DMS153 (cell line): ENCODE measurements around the gene IMPG2.
A peak's percentile ranks its signal among the peaks of the same experiment; 100 is the strongest.

Experiments used
- DNase-seq: peaks from one replicate; lab custom pipeline; 2025; lab: John Stamatoyannopoulos, UW

The IMPG2 gene

DNA sequence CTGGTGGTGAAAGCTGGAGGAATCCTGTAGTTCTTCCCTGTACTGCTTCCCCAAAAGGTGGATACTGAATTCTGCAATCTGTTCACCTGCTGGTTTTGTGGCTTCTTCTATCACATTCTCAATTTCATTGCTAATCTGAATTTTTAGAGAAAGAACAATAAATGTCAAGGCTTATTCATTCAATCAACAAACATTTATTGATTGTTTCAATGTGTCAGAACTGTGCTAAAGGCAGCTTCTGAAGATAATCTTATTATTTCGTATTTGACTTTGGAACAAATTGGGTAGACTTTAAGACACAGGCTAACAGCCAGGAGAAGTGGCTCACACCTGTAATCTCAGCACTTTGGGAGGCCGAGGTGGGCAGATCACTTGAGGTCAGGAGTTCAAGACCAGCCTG is 46.8 kb downstream of the IMPG2 start:
- DNase-seq = no peak

DNA sequence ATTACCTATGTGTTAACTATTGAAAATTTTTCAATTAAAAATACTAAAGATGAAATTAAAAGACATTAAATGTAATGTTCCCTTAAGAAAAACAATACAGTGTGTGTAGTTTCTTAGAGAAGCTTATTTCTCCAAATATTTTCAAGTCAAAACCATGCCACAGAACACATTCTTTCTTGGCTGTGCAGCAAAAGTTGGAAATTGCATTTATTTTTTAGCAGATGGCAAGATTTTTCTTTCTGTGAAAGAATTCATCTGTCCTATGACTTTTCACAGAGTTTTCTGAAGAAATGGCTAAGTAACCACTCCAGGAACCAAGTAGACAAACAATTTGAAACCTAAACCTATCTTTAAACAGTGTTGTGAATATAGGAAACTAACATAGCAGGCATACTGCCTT is 47.2 kb downstream of the IMPG2 start:
- no peak for DNase-seq

DNA sequence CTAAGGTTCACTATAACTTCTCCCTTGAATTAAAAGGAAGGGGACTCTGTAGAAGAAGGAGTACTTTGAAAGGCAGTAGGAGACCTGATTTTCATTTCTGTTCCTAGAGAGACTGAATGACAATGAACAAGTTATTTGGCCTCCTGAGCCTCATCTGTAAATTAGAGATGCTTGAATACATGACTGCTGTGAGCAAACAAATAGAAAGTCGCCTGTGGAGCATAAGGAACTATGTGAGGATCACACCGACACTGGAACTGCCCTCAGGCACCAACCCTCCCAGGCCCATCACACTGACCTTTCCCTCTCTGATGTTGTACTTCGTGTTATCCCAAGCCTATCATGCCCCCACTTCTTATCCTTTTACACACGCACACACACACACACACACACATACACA is 48.6 kb downstream of the IMPG2 start:
- DNase-seq = no peak

DNA sequence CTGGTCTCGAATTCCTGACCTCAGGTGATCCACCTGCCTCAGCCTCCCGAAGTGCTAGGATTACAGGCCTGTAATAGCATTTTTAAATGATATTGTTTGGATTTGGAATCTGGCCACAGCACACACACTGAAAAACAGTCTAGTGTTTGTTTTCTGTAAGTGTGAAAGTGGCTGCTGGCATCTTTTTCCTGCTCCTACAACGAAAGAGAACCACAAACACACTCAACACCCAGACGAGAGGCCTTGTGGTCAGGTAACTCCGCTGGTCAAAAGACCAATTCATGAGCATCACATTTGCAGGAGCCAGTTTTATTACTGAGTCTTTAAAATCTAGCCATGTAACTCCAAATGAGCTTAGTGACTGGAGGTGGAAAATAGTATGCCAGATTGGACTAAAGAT is 50.2 kb downstream of the IMPG2 start:
- DNase-seq = peak; percentile 33

DNA sequence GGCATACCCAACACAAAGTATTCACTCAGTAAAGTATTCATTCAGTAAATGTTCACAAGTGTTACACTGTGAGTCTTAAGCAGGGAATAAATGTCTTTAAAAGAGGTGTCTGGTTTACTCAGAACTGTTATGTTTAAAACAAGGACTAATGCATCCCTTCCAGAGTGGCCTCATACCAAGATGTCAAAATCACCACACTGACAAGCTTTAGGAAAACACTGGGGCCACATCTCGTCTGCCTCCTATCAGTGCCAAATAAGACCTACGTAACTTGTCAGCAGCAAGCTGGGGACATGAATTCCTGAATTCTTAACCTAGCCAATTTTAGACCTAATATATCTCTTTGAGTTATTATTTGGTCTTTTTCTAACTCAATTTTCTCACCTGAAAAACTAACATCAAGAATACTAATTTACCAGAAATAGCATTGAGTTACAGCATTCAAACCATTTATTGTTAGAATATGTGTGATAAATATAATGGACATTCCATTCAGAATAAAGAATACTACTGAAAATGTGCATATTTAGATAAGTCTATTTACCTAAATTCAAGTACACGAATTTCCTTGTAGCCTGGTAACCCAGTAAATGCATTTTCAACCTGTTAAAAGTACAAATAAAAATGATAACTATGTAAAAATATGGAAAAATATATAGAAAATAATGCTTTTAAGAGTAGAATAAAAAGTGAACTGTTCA is 51.3 kb downstream of the IMPG2 start:
- DNase-seq = no peak

DNA sequence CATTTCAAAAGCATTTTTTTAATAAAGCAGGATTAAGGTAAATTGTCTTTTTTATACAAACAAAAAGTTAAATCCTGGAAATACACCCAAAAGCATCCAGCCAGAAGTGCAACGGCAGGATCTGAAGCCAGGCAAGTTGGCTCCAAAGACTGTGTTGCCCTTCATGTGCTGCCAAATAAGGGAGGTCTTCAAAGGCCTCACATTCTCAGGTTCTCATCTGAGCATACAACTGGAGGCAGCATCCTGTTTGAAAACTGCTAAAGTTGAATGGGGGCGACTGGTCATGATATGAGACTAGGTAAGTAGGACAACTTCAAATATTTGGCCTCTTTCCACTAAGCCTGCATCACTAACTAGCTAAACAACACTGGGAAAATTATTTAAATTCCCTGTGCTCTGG is 52.2 kb downstream of the IMPG2 start:
- no peak for DNase-seq

DNA sequence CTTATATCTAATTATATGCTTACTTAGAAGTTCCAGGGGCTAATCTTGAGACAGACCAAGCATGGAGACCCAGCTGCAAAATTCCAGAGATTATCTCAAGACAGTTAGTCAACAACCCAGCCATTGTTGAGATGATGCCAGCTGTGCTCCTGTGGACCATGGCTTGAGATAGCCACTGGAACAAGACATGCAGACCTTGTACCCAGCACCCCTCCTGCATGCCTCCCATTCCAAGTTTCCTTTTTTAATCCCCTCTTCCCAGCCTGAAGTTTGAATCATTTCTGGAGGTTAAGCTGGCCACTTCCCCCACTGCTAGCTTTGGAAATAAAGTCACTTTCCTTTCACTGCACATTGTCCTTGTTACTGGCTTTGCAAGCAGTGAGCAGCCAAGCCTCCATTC is 53.8 kb downstream of the IMPG2 start:
- no peak for DNase-seq

DNA sequence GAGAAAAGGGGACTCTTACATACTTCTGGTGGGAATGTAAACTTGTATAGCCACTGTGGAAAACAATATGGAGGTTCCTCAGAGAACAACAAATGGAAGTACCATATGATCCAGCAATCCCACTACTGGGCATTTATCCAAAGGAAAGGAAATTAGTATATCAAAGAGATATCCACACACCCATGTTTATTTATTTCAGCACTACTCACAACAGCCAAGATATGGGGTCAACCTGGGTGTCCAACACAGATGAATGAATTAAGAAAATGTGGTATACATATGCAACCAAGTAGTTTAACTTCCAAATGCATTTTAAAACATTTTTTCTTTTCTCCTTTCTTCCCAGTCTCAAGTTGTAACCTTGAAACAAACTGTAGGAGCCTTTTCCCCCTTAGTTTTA is 54.3 kb downstream of the IMPG2 start:
- no peak for DNase-seq

DNA sequence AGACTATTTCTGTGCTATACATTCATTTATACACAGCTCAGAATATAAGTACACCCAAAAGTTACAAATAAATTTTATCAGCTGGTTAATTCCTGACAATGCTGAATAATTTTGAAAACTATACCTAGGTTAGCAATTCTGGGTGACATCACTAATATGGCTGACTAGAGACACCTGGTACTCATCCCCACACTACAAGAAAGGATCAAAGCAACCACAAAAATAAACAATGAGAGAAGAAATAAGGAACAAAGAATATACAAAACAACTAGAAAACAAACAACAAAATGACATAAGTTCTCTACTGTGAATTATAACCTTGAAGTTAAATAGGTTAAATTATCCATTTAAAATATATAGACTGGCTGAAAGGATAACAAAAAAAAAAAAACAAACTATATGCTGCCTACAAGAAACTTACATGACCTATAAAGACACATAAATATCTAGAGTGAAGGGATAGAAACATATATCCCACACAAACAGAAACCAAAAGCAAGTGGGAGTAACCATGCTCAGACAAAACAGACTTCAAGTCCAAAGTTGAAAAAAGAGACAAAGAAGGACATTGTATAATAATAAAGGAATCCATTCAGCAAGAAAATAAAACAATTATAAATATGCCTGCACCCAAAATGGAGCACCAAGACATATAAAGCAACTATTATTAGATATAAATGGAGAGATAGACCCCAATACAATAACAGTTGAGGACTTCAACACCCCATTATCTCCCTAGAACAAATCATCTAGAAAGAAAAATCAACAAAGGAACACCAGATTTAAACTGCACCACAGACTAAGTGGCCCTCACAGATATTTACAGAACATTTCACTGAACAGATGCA is 57.8 kb downstream of the IMPG2 start:
- no peak for DNase-seq

DNA sequence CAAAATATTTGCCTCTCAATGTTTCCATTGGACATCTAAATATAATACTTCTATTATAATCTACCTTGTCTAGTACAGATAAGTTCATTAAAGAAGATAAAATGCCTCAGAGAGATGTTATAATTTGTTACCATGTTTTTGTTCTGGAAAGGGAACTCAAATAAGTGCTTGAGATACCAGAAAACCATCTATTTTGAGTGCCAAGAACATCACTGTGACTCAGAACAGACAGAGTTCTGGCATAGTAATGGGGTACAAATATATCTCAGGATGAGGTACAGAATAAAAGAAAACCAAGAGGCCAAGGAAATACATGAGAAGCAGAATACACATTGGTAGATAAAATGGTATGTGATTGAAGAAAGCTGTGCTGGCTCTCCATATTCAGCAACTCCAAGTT is 58.9 kb downstream of the IMPG2 start:
- DNase-seq = no peak

DNA sequence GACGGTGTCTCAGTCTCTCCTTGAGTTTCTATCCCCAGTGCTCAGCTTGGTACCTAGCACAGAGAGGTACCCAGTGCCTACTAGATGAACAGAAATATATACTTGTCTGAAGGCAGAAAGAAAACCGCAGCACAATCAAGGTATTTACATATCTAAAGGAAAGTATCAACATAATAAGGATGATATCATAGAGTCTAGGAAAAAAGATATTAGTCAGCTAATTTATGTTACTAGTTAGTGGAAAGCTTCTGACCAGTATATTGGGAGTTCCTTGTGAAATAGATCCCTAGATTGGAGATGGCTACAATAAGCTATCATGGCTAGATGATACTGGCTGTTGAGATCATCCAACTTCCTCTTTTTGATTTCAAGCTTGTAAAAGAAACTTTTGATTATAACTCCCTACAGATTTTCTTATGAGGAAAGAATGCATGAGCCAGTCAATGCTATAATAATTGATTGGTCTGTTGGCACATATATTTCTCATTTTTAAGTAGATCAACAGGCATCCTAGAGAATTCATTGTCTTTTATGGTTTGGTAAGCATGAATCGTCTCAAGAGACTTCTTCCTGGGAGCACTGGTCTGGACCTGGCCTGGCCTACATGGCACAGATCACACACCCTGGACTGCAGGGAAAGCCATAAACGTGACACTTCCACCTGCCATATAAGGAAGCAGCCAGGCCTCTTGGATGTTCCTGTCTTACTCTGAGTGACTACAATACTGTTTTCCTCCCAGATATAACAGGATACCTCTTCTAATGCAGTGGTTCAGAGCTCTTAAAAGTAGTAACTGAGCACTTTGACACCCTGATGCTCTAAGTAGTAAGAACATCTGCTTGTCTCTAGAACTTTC is 60.7 kb downstream of the IMPG2 start:
- DNase-seq = no peak

DNA sequence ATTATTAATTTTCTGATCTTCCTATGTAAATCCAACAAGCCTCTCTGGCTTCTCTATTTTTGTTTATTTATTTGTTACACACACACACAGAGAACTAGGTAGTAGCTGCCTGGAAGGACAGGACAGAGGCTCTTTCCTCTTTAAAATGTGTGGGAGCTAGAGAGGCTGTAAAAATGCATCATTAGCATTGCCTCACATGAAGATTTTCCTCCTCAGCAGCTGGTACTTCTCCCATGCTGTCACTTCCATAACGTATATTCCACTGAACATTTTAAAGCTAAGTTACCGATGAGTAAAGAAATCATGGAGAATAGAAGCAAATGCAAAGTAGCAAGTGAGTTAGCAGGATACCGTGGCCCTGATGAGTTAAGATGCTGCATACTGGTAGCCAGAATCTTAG is 63.9 kb downstream of the IMPG2 start:
- DNase-seq = no peak

DNA sequence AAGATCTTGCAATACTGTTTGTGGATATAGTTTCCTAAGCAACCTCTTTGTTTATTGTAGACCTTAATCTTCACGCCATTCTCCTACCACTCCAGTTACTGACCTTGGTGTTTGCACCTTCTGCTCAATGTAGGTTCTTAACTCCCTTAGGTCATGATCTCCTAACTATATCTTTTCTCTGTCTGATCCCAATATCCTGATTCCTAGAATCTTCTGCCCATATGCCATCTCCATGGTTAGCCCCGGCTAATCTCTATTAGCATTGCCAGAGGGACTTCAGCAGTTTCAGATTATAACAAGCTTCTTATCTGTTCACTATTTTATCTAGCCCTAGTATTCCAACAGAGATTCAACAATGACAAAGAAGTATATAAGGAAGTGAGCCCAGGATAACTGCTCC is 64.9 kb downstream of the IMPG2 start:
- no peak for DNase-seq

DNA sequence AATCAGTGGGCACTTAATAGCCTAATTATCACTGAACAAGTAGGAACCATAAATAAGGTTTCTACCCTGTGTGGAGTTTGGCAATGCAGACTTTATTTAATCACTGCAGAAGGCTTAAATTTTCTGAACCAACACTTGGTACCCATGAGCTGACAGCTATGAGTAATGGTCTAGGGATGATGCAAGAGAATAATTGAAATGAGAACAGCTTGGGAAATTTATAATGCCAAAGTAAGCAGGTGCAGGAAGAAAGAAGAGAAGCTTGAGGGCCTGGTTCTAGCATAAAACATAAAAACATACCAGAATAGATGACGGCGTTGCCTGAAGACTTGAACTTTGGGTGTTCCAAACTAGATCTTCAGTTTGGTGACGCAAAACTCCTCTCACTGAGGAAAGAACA is 67.0 kb downstream of the IMPG2 start:
- no peak for DNase-seq

DNA sequence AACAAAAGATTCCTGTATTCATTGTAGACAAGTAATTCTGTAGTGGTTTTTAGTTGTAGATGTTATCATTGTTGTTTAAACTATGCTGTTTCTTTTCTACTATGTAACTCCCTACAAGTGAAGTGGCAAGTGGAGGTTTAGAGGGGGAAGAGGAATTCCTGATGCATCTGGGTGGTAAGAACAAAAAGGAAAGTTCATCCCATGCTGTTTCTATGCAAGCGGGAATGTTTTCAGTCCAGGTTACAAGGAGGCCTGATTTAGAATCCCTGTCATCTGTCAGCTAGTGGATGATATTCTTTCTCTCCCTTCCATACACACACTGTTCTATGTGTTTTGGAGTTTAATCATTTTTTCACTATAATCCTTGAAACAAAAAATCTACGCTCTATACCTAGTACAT is 67.4 kb downstream of the IMPG2 start:
- DNase-seq = no peak

DNA sequence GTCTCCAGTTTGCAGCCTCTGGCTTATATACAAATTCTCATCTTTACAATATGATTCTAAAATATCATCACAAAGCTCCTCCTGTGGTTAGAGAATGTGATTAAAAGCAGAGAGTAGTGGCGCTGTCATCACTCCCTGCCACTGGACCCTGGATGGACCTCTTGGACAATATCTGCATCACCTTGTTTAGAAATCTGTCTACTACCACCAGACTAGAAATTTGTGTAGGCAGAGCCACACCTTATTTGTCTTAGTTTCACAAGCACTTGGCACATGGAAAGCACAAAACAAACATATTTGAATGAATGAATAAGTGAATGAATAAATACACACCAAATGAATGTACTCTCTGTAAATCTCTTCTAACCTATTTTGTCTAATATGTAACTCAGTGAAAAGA is 68.1 kb downstream of the IMPG2 start:
- no peak for DNase-seq

DNA sequence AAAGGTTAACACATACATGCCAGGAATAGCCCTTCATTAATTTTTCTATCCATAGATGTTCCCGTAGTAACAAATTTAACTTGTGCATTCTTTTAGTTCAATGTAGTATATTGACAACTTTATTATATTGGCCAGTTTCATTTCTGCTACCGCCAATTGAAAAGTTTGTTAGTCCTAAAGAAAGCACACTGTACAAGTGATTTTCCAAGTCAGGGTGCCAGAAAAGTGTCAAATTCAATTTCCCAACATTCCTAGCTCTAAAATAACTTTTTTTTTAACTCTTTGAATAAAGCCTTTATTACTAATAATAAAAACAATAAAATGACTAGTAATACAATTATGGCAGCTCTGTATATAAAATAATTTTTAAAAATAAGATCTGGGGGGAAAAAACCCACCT is 68.9 kb downstream of the IMPG2 start:
- DNase-seq = no peak

DNA sequence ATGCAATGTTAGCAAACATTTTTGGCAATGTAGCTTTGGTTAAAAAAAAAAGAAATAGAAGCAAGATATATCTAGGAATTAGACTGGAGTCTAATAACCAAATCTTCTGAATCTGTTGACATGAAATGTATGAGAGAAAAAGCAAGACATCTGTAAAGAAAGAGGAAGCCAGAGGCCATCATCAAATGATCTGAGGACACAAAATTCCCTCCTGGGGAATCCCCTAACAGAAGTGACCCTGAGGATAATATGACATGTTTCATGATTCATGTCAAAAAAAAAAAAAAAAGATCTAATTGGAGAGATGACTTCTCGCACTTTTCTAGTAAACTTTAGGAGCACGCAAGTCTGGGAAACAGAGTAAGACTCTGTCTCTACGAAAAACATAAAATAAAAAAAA is 70.9 kb downstream of the IMPG2 start:
- DNase-seq = no peak

DNA sequence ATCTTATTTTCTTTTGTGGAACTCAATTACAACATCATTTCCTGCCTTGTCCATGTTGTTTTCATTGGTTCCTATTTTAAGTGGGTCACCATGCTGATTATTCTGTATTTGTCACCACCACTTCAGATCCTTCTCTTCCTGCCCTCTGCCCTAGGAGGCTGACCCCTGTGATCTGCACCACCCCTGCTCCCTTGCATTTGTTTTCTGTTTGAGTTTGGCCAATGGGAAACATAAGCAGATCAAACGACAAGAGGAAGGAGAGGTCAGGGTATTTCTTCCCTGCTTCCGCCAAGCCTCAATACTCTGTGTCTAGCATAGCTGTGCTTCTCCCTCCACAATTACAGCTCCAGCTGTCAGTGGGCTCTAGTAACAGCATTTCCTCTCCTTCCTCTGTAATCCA is 71.6 kb downstream of the IMPG2 start:
- no peak for DNase-seq

DNA sequence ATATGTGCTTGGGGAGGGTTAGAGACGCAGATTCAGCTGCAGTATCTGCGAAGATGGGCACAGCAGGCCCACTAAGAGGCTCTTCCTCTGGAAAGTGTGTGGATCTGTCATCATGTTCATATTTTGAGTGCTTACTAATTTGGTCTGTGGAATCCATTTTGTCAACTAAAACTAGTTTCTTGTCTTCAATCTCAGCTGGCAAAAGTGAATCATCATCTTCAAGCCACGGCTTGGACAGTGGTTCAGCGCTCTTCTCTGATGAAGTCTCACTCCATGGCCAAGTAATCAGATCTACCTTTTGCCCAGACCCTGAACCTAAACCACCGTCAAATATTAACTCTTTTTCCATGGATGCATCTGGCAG is 76.2 kb downstream of the IMPG2 start:
- no peak for DNase-seq

DNA sequence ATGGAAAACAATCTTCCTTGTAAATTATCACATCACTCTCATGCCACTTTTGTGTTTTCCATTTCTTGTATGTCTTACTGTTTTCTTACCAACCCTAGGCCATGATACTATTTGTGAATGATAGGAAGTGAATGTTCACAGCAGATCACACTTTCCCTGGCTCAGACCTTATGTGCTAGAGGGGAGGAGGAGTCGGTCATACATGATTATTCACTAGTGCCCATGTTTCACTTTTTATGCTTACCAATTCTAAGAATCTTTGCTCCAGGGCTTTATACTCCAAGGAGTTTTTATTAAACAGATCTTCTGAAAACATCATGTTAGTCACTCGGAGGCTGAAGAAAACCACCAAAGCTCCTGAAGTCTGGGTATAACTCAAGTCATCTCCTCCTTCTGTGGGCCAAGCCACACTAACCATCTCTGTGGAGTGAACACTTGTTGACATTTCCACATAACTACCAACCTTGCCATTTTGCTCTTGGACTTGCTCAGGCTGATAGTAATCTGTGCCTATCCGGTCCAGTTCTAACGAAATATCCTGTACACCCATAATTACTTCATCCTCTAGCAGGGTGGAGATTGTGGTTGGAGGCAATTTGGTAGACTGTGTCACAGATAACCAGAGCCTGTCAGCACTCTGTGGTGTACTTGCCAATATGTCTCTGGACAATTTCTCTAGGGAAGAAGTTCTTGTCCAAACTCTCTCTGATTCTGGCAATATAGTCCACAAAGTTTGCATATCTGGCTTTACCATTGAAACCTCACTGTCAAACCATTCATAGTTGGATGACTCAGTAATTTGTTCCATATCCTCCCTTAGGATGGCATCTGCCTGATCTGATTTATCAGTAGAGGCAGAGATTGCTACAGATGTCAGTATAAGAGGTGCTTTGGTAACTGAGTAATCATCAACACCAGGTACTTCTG is 76.8 kb downstream of the IMPG2 start:
- no peak for DNase-seq
